ENCODE measurements around the gene RYR2.

The RYR2 gene

GRCh38 chr1:237041795-237042525 lies at the start of gene RYR2:
Gene RYR2, plus strand, starts transcription at chr1:237042184. Its CDS starts 338 bp downstream, at chr1:237042522.
- no peak for DNase-seq

DNA sequence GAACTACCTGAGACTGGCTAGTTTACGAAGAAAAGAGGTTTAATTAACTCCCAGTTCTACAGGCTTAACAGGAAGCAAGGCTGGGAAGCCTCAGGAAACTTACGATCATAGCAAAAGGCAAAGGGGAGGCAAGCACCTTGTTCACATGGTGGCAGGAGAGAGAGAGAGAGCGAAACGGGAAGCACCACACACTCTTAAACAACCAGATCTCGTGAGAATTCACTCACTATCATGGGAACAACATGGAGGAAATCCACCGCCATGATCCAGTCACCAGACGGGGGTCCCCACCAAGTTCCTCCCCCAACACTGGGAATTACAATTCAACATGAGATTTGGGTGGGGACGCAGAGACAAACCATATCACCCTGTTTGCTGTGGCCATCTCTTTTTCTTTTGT lies 49.5 kb upstream of the RYR2 start:
- DNase-seq: no peak

GRCh38 chr1:236994450-236994849 lies 47.5 kb upstream of the RYR2 start:
- no peak for DNase-seq

- DNase-seq: no peak
These were observed 44.6 kb upstream of the RYR2 start for GRCh38 chr1:236997361-236997760.

- DNase-seq: peak; percentile 69 to 81
These were observed 44.1 kb upstream of the RYR2 start for GRCh38 chr1:236997882-236998281.

- no peak for DNase-seq
These were observed 43.4 kb upstream of the RYR2 start for GRCh38 chr1:236998546-236998945.

GRCh38 chr1:237000191-237000590 lies 41.8 kb upstream of the RYR2 start:
- no peak for DNase-seq

DNA sequence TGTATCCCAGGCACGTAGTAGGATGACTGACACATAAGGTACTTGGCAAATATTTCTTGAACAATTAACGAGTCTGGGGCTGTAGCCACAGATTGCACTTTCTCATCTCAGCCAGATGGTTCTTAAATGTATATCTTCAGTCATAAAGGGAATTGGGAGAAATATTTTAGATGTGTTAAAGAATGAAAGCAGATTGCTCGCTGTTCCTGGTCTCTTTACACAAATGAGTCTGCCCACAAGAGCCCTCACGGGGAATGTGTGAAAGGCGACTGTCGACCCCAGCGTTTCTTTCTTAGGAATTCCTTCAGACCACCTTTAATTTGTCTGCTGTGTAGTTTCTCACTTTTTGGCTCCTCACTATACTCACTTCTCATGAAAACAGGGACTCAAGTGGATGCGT lies 38.5 kb upstream of the RYR2 start:
- DNase-seq: no peak

GRCh38 chr1:237004116-237004515 lies 37.9 kb upstream of the RYR2 start, which contains the start of gene MT1HL1:
Gene MT1HL1, minus strand, starts transcription at chr1:237004441. Its CDS starts 69 bp downstream, at chr1:237004372.
- no peak for DNase-seq

DNA sequence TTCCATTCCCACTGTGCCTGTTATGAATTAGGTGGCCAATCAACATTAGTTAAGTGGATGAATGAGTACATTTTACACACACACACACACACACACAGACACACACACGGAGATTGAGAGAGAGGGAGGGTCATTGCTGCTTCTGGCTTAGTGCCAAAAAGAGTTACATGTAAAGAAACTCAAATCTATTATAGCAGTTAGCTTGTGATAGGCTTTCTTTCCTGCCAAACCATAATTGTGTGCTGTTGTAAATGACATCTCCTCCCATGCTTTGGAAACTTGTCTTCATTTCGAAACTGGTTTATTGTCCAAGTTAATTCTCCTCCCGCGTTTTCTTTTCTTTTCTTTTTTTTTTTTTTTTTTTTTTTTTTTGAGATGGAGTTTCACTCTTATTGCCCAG lies 36.3 kb upstream of the RYR2 start:
- DNase-seq: no peak

DNA sequence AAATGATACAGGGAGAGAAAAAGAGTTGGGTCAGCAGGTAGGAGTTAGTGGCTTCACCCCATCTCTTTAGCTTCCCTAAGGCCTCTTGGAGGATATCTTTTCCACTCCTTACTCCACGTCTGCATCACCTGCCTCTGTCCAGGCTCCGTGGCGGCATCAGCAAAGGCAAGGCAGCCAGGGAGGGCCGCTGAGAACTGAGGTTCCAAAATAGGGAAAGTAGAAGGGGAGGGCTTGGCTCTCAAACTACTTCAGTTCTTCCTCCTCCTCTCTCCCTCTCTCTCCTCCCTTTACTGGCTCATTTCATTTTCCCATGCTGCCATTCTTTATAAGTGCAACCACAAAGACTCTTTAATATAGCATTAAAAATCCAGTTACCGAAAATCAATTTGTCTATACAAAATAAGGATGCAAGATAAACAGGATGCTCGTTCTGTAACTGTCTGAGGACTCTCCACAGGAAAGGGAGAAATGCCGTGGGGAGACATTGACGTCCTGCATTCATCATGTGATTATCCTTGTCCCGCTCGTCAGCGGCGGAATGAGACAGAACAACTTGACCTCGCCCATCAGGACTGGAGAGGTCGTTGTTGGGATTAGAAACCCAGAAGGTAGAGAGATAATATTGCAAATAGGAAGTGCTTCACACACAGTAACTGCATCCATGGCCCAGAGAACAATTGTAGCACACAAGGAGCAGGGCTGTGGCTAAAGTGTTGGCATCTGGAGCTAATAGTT lies 34.7 kb upstream of the RYR2 start:
- DNase-seq: no peak

DNA sequence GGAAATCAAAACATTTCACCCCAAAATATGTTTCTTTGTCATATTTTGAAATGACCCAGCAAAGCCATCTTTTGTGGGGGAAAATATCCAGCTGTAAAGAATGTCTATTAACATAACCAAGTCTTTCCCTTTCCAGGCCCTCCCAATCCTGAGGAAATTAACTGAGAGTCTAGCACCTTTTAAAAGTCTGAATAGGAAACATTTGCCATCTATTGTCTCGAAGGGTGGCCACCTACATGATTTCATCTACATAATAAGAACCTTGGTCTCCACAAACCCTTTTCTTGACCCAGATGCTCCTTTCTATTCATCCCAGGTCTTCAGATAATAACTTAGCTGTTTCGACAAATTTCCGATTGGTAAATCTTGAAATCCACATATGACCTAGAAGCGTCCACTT lies 32.4 kb upstream of the RYR2 start:
- no peak for DNase-seq

- no peak for DNase-seq
These were observed 30.6 kb upstream of the RYR2 start for GRCh38 chr1:237011432-237011831.

- no peak for DNase-seq
These were observed 29.6 kb upstream of the RYR2 start for GRCh38 chr1:237012361-237012760.

- DNase-seq: peak in 1 of 2 experiments; percentile 17
These were observed 29.1 kb upstream of the RYR2 start for GRCh38 chr1:237012788-237013383.

DNA sequence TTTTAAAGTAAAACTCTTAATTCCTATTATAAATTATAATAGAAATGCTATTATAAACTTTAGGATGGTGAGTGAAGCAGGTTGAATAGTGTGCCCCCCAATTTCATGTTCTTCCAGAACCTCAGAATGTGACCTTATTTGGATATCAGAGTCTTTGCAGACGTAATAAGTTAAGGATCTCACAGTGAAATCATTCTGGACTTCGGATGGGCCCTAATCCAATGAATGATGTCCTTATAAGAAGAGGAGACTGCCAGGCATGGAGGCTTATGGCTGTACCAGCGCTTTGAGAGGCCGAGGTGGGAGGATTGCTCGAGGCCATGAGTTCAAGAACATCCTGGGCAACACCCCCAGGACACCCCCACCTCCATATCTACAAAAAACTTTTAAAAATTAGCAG lies 28.4 kb upstream of the RYR2 start:
- DNase-seq: no peak

- no peak for DNase-seq
These were observed 25.4 kb upstream of the RYR2 start for GRCh38 chr1:237016626-237017025.

GRCh38 chr1:237018896-237019295 lies 23.1 kb upstream of the RYR2 start:
- DNase-seq: no peak

DNA sequence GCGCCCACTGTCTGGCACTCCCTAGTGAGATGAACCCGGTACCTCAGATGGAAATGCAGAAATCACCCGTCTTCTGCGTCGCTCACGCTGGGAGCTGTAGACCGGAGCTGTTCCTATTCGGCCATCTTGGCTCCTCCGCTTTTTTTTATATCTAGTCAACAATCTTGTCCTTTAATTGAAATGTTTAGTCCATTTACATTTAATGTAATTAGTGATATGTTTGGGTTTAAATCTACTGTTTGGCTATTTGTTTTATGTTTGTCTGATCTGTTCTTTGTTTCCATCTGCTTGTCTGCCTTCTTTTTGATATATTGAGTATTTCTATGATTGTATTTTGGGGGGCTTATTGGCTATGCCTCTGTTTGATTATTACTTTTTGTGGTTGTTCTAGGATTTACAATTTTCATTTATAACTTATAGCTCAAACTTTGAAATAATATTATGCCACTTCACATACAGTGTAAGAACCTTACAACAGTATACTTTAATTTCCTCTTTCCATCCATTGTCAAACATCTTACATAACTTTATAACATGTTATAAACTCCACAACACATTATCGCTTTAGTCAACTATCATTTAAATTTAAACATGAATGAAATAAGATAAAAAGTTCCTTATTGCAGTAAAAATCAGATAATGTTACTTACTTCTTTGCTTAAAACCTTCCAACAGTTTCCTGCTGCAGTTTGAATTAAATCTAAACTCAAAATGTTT lies 16.5 kb upstream of the RYR2 start:
- no peak for DNase-seq

GRCh38 chr1:237029240-237029639 lies 12.7 kb upstream of the RYR2 start:
- DNase-seq: no peak

DNA sequence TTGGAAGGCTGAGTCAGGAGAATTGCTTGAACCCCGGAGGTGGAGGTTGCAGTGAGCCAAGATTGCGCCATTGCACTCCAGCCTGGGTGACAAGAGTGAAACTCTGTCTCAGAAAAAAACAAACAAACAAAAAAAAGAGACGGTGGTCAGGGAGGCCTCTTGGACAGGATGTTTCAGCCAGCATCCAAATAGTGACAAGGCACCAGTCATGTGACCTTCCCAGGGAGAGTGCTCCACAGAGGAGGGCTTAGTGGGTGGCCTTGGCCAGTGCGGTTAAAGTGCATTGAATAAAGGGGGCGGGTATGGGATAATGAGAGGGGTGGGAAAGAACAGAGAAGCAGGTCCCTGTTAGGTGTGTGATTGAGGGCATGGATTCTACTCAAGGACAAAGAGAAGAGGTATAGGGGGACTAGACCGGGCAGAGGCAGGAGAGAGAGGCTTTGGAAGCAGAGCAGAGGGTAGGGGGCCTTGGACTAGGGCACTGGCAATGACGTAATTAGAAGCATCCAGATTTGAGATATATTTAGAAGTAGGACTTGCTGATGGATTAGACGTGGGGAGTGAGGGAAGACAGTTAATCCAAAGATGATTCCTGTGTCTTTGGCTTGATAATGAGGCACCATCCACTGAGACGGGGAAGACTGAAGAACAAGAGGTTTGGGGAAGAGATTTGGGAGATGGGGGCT lies 12.0 kb upstream of the RYR2 start:
- DNase-seq: no peak

DNA sequence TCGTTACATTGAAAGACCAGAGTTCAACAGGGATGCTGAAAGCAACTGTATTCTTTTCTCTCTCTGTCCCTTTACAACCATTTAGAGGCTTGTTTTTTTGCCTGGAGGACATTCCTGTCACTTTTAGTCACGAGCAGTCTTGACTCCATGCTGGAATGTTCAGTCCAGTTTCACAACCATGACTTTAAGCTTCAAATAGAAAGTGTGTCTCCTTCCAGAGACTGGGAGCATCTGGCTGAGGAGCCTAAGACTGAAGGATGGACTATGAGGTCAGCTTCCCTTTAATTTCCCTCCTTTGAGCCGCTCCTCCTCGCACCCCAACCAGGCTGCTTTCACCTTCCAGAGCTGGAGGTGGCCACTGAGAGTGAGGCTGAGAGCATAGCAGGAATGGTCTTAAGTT lies 10.5 kb upstream of the RYR2 start:
- no peak for DNase-seq

GRCh38 chr1:237032029-237032428 lies 10.0 kb upstream of the RYR2 start:
- no peak for DNase-seq
